HG02852 (cell line): ENCODE measurements around the gene CDKN1B.
A peak's percentile ranks its signal among the peaks of the same experiment; 100 is the strongest.

Experiments used
- ATAC-seq: cut with Tn5 transposase; IDR thresholded peaks from one replicate; pipeline ENCODE4 v1.9.1; 2021; ENCODE audit warnings: mild to moderate bottlenecking, moderate library complexity; ENCODE audit not compliant: unreplicated experiment

CDKN1B gene

GRCh38 chr12:12700254-12700653 is 16.9 kb upstream of the CDKN1B start:
- no peak for ATAC-seq

GRCh38 chr12:12701457-12701856 is 15.7 kb upstream of the CDKN1B start:
- ATAC-seq = no peak

- no peak for ATAC-seq
Observed at GRCh38 chr12:12704593-12705230, 12.5 kb upstream of the CDKN1B start.

DNA sequence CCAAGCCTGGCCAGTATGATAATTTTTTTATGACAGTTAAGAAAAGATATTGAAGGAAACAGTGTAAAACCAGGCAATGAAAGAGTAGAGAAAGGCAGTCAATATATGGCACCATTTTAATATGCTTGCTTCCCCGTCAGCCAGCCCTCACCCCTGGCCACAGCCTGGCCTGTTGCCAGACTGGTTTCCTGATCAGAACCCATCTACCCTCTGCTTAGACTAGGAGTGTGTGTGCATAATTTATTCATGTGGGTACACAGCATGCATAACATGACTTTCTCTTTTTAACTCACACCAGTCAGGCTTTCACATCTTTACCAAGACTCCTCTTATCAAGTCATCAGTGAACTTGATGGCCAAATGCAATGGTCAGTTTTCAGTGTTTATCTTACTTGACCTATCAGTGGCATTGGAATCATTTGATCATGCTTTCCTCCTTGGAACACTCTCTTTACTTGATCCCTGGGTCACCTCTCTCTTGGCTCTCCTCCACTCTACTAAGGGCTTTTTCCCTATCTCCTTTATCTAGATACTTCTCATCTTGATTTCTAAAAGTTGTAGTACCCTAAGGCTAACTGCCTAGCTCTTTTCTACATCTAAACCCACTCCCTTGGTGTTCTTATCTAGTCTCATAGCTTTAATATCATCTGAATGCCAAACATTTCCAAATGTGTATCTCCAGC is 11.2 kb upstream of the CDKN1B start:
- no peak for ATAC-seq

DNA sequence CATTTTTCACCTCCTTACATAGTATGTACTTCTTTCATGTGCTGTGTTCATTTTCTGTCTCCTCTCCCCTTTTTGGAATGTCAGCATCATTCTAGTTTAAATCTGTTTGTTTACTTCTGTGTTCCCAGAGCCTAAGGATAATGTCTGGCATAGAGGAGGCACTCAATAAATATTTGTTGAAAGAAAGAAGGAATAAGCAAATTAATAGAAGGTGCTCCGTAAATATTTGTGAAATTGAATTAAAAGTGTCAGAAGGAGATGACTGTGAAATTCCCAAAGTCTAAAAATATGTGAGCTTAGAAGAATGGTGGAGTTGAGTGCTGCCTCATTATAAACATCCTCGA is 3.3 kb upstream of the CDKN1B start:
- ATAC-seq = no peak

GRCh38 chr12:12714276-12715021 is 2.7 kb upstream of the CDKN1B start:
- ATAC-seq = peak; percentile 29

DNA sequence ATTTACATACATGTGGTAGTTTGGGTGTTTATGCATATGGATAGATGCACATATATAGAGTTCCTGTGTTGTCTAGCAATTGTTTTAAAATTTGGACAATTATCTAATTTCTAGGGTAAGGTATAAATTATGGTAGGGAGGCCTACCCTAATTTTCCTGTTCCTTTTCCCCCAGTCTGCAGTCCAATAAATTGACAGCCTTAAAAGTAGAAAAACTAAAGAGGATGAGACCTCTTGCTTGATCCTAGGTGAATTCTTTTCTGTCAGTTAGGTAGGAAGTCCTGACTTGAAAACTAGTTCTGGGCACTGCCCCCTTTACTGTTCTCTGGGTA is 2.1 kb upstream of the CDKN1B start:
- ATAC-seq = no peak

- ATAC-seq = peak; percentile 21
Observed at GRCh38 chr12:12715459-12716150, 1.6 kb upstream of the CDKN1B start.

- ATAC-seq = no peak
Observed at GRCh38 chr12:12716151-12716792, 896 bp upstream of the CDKN1B start.

GRCh38 chr12:12717586-12718380 is 615 bp downstream of the CDKN1B start:
- no peak for ATAC-seq

DNA sequence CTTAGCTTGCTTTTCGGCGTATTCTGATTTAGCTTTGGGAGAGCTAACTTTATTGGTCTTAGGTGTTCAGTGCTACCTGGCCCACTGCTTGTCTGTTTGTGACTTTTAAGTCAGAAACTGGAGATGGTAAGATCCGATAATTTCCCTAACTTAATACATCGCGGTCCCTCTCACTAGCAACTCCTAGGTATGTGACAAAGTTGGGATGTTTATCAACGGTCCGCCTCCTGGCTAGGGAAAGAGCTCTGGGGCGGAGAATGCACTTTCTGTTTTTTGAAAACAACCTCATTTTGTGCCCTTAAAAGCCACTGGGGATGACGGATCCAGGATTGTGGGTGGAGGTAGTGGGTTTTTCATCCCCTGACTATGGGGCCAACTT is 1.2 kb downstream of the CDKN1B start:
- no peak for ATAC-seq

- no peak for ATAC-seq
Observed at GRCh38 chr12:12718853-12719252, 1.7 kb downstream of the CDKN1B start.

DNA sequence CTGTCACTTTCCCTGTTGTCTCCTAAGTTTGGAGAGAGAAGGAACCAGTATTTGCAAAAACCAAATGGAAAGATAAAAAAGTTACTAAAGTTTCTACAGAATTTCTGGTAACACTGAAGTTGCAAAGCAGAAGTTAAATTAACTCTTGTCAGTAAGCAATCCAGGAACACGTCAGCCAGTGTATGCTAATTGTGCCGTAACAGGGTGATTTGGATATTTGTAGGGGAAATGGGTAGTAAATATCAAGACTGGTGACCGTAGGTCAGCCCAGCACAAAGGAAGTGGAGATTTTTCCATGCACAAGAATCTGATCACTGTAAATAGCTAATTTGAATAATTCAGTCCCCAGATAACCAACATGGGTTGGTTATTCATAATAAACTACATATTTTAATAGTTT is 2.3 kb downstream of the CDKN1B start:
- ATAC-seq = no peak

- no peak for ATAC-seq
Observed at GRCh38 chr12:12720052-12720451, 2.9 kb downstream of the CDKN1B start.

DNA sequence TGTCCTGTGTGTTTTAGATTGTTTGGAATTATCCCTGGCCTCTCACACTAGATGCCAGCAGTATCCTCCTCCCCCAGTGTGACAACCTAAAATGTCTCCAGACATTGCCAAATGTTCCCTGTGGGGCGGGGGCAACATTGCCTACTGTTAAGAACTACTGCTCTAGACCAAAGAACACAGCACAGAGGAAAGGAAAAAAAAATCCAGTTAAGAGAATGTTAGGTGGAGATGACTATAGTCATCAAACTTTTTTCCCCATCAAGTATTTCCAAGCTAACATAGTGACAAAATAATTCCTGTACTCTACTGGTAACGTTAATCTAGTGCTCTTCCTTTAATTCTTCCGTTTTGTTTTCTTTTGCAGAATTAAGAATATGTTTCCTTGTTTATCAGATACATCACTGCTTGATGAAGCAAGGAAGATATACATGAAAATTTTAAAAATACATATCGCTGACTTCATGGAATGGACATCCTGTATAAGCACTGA is 3.5 kb downstream of the CDKN1B start:
- no peak for ATAC-seq

GRCh38 chr12:12721176-12721751 is 4.1 kb downstream of the CDKN1B start:
- no peak for ATAC-seq

DNA sequence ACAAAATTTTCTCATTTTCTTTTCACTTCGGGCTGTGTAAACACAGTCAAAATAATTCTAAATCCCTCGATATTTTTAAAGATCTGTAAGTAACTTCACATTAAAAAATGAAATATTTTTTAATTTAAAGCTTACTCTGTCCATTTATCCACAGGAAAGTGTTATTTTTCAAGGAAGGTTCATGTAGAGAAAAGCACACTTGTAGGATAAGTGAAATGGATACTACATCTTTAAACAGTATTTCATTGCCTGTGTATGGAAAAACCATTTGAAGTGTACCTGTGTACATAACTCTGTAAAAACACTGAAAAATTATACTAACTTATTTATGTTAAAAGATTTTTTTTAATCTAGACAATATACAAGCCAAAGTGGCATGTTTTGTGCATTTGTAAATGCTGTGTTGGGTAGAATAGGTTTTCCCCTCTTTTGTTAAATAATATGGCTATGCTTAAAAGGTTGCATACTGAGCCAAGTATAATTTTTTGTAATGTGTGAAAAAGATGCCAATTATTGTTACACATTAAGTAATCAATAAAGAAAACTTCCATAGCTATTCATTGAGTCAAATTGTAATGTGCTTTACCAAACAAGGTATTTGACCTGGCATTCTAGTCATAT is 4.8 kb downstream of the CDKN1B start:
- ATAC-seq = no peak

DNA sequence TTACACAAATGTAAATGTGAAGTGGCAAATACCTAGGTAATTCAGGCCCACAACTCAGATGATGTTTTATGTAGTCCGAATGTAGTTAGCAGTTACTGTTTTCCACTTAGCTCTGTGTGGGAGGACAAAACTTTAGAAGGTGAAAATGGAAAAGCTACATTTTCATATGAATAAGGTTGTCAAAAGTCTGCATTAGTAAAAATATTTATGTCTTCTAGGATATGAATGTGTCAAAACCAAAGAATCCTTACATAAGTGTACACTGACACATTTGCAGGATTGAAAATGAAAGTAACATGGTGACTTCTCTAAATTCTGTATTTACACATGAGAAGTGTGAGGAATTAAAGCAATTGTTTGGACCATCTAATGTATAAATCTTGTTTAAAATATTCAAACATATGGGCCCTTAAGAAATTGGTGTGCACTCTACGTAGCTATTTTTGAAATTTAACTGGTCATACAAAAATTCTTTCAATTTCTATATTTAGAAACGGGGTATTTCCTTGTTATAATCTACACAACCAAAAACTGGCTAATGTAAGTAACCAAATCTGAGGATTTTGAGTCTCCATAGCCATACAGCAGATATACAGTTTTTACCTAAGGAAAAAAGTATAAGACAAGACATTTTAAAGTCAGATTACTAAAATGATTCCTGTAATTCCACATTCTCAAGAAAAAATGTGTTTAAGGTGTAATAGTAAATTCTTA is 5.4 kb downstream of the CDKN1B start:
- ATAC-seq = no peak

DNA sequence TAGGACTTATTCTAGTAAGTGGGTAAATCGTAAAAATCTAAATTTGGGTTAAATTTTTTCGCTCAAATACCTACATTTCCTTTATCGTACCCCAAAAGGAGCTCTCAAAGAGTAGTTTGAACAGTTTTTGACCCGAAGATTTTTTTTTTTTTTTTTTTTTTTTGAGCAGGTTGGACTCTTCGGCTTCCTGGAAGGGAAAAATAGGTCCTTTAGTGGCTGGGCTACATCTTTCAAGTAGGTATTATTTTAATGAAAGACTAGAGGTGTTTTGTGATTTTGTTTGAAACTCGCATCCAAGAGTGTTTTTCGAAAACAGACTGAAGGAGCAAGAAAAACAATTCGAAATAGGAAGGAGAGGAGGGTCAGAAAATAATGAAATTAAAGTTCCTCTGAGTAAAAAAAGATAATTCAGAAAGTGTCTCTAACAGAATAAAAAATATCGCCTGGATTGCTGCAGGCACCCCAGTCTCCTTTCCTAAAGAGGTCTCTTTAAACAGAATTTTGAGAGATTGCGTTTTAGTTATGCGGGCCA is 6.0 kb downstream of the CDKN1B start:
- ATAC-seq = no peak
